NCI-H1417 treated with DMSO at 0.1 percent for 48 hours (cell line): ENCODE results near the gene NOL9.
"Not testable (repeated sequence)": the region's sequence is repeated elsewhere in the genome, so short reads cannot be mapped to it uniquely, and the experiment has no call there.

Source experiments
- DNase-seq: peaks from one replicate; lab custom pipeline; 2025; lab: John Stamatoyannopoulos, UW

NOL9 gene

DNA sequence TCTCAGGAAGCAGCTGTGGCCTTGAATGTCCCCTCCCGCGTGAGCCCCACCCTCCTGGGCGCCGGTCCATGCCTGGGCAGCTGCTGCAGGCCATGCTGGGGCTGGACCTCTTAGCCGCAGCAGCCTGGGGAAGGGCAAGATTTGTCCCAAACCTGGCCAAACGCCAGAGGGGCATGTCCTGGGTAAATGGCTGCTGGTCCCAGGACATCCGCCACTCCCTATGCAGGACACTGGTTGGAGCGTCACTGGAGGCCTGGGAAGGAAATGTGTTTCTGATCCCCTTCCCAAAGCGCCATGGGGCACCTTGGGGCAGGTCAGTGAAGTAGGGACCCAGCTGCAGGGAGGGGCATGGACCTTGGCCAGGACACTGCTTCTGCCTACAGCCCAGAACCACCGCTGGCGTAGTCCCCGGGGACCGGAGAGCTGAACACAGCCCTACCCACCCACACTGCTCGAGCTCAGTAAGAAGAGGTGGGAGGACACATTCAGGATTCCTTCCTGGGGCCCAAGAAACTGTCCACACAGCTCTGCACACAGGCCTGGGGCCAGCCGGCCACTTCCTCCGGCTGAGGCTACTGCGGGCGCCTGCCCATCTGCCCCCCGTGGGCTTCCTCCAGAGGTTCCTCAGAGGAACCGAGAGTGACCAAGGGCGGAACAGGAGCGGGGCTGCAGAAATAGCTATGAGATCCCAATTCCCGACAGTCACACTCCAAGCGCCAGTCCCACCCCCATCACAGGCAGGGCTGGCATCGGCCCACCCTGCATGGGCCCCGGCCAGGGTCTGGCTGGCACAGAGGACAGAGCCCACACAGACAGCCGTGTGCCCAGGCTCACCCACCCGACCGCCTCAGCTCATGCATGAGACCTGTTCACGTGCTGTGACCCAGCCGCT lies 52.1 kb downstream of the NOL9 start:
- DNase-seq = no peak

- no peak for DNase-seq
These were observed 53.0 kb downstream of the NOL9 start for GRCh38 chr1:6501279-6501813.

DNA sequence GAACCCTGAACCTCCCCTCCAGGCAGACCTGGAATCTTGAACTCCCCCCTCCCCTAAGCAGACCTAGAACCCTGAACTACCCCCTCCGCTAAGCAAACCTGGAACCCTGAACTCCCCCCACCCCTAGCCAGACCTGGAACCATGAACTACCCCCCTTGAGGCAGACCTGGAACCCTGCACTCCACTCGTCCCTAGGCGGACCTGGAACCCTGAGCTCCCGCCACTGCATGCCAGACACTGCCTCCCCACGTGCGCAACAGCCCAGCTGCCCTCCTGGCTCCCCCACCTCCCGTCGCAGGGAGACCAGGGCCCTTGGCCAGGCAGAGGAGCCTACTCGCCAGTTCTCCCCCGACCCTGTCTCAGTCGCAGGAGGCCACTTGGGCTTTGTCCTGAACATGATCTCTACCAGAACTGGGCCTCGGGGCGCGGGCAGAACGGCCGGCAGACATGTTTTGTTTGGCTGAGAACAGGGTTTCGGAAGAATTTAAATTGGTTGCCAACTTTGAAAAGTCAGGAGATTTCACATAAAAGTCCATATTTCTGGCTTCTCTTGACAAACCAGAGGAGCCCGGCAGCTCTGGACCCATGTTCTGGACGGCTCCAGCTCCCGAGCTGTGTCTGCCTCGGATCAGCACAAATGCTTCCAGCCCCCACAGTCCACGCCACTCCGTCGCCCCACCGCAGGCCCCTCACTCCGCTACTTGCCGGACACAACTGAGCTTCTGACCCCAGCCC lies 53.6 kb downstream of the NOL9 start:
- DNase-seq = no peak

GRCh38 chr1:6499296-6499695 lies 55.0 kb downstream of the NOL9 start:
- no peak for DNase-seq

DNA sequence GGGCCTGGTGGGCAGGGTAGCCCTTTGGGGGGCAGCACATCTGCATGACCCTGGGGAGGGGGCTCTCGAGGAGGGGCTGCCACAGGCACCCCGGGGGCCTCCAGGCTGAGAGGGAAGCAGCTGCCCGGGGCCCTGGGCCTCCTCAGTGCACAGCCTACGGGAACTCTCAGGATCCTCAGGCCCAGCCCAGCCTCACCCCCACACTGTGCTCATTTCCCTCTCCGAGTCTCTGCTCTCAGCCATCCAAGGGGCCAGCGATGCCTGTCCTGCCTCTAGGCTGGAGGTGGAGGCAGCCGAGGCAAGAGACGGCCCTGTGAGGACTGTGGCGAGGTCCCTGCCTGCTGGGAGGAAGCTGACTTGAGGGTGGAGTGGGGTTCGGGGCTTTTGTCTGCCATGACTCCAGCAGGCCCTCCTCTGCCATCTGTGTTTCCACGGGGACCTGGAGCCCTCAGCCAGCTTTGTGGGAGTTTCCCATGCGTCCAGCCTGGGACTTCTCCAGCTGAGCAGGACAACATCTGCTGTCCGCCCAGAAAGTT lies 55.7 kb downstream of the NOL9 start:
- DNase-seq = no peak

GRCh38 chr1:6497867-6498575 lies 56.3 kb downstream of the NOL9 start:
- DNase-seq = no peak

DNA sequence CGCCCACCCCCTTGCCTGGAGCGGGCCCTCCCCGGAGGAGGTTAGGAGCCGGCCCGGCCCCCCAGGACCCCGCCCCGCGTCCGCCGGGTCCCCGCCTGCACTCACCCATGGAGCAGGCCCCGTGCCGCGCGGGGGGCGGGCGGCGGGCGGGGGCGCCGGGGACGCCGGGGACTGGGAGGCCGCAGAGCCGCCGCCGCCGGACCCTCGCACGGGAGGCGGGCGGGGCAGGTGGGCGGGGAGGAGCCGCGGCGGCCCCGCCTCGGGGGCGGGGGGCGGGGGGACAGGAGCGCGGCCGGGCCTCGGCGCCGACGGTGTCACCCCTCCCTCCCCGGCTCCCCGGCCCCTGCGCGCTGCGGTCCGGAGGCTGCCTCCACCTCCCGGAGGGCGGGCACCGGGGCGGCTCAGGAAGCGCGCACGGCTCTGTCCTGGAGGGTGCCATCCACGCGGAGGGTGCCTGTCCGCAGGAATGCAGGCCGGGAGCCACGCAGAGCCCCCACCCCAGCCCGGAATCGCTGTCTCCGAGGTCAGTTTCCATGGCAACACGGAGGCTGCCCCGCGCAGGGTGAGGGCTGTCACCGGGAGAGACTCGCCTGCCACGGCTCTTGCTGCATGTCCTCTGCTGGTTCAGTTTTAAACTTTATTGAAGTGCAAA lies 57.0 kb downstream of the NOL9 start:
- DNase-seq = no peak

- DNase-seq = no peak
These were observed 57.5 kb downstream of the NOL9 start for GRCh38 chr1:6496890-6497214.

DNA sequence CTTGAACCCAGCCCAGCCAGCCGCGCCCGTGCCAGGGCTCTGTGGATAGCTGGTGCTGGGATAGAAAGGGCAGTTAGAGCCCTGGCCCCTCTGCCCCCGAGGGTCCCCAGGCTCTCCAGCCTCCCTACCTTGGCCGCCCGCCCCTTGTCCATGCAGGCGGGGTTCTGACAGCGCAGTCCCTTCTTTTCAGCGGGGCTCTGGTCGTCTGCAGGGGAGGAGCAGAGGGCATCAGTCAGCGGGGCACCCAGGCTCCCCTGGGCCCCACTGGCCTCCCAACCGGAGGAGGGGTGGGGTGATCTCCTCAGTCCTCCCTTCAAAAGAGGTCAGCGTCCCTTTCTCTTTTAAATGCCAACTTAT lies 58.0 kb downstream of the NOL9 start:
- no peak for DNase-seq

DNA sequence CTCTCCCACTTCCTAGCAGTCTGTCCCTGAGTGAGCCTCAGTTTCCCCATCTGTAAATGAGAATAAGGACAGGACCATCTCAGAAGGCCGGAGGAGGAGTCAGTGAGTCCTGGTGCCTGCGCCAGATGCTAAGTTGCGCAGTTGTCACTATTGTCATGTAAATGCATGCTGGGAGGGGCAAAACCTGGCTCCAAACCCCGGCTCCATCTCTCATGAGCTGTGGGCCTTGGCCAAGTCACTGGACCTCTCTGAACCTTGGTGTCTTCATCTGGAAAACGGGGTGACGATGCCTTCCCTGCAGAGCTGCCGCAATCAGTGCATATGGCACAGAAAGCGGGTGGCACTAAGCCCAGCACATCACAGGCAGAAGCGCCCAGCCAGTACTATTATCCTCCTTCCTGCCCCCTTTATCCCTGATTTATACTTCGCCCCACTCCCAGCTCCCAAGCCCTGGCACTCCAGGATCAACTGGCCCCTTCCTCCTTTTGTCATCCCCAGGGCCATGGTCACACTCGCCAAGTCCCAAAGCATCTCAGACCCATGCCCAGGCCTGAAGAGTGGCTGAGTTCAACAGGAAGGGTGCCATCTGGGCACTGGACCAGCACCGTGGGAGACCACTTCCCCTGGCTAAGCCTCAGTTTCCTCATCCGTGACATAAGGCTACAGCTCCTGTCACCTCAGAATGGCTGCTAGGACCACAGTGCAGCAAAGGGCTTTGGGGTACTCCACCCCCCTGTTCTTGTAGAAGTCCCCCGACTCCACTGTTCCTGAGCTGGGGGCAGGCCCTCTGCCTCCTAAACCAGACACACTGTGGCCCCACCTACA lies 58.6 kb downstream of the NOL9 start:
- no peak for DNase-seq

- no peak for DNase-seq
These were observed 59.3 kb downstream of the NOL9 start for GRCh38 chr1:6495041-6495441.

GRCh38 chr1:6494627-6495026 lies 59.7 kb downstream of the NOL9 start:
- DNase-seq = no peak

DNA sequence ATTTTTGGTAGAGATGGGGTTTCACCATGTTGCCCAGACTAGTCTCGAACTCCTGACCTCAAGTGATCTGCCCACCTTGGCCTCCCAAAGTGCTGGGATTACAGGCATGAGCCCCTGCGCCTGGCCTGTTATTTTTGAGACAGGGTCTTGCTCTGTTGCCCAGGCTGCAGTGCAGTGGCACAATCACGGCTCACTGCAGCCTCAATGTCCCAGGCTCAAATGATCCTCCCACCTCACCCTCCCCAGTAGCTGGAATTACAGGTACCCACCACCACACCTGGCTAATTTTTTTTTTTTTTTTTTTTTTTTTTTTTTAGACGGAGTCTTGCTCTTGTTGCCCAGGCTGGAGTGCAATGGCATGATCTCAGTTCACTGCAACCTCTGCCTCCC lies 60.5 kb downstream of the NOL9 start:
- DNase-seq = not testable (repeated sequence)

- DNase-seq = no peak
These were observed 62.3 kb downstream of the NOL9 start for GRCh38 chr1:6491966-6492365.

DNA sequence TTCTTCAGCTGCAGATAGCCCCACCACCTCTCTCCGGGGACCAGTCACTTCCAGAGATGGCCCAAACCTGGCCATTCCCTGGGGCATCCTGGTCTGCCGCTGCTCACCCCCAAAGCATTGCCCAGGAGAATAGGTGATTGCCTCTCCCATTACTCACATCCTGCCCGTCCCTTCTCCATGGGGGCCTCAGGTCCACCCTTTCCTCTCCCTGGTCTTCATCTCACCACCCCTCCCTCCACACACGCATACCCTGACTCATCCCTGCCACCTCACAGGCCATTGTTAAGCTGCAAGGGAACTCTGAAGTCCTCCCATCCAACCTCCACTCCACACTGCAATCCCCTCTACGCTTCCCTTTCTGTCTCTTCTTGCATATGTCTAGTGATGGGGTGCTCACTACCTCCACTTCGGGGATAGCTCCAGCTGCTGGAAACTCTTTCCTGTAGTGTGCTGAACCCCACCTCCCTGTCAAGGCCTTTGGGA lies 62.8 kb downstream of the NOL9 start, which contains the start of gene PLEKHG5:
Gene PLEKHG5 (minus strand): TSS at position 188 of the 483 bp plus-strand sequence. CDS start 14,096 bp downstream, outside the sequence.
- DNase-seq = no peak

- no peak for DNase-seq
These were observed 63.2 kb downstream of the NOL9 start for GRCh38 chr1:6491081-6491449.

DNA sequence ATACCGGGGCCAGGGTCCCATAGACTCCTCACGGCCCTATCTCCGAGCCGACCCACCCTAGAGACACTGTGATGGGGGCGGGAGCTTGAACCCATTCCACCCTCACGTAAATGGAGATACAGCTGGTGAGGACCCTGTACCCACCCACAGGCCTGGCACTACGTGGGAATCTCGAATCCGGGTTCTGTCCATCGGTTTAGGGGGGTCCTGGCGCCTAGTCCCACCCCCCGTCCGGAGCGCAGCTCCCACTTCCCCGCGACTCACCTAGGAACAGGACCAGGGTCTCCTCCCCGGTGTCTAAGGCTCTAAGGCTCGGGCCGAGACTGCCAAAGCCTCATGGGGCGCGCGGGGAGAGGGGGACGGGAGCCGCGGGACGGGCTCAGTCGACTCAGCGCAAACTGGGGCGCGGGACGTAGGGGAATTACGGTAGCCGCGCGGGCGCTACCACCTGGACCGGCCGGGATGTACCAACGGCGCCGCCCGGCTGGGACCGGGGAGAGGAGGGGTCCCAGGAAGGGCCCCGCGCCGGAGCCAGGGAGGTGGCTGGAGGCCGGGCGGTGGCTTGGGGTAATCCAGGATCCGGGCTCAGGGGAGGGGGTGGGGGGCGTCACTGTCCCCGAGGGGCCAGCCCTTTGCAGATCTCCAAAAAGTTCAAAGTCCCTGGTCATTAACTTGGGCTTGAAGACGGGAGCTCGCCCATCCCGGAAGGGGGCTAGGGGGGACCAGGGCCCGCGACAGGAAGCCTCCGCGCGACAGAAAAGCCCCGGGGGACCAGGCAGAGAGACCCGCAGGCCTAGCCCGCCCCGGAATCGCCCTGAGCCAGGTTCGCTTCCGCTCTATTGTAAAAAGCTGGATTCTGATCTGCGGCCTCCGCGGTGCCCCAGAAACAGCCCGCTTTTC lies 63.9 kb downstream of the NOL9 start:
- no peak for DNase-seq

DNA sequence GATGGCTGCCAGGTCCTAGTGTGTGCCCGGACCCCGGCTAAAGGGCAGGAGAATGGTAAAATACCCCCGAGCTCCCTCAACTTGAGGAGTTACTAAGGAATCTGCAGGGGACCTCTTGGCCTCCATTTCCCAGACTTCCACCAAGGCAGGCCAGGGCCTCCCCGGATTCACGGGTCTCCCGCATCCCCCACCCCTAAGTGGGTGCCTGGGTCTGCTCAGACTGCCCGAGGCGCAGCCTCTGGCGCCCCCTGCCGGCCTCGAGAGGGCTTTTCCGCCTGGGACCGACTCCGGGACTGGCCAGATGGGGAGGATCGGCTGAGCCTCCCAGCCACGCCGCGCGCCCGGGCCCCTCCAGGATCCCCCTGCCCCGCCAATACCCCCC lies 64.5 kb downstream of the NOL9 start:
- no peak for DNase-seq

GRCh38 chr1:6489383-6489765 lies 64.9 kb downstream of the NOL9 start:
- DNase-seq = no peak
